SJSA1 (cell line): ENCODE results near the gene HERC4. TPM values are rescaled to one million over a fixed set of nuclear protein-coding genes. Genes with fewer than 3 reads are reported as not detected.
A peak's percentile ranks its signal among the peaks of the same experiment; 100 is the strongest.
"Not testable (repeated sequence)": the region's sequence is repeated elsewhere in the genome, so short reads cannot be mapped to it uniquely, and the experiment has no call there.

Source experiments
- DNase-seq, 2 experiments: peaks; one replicate each; pipeline ENCODE4 v3.0.0-alpha.2; 2015 to 2020; ENCODE audit warnings: low spot score in 2 of 2, low read depth in 1 of 2
- H3K27ac ChIP-seq: fragments of 250-450 bp; sonication (Bioruptor Pico); 2 replicates; pipeline ENCODE4 v1.5.1; 2020; ENCODE audit warnings: mild to moderate bottlenecking, moderate library complexity
- H3K27me3 ChIP-seq: fragments of 250-450 bp; sonication (Bioruptor Pico); replicated peaks from 2 replicates; pipeline ENCODE4 v1.5.1; 2020; ENCODE audit warnings: mild to moderate bottlenecking, moderate library complexity
- H3K36me3 ChIP-seq: fragments of 250-450 bp; sonication (Bioruptor Pico); 2 replicates; pipeline ENCODE4 v1.5.1; 2020; ENCODE audit warnings: mild to moderate bottlenecking
- H3K4me1 ChIP-seq: fragments of 250-450 bp; sonication (Bioruptor Pico); replicated peaks from 2 replicates; pipeline ENCODE4 v1.6.1; 2021; ENCODE audit warnings: mild to moderate bottlenecking
- H3K4me3 ChIP-seq: fragments of 250-450 bp; sonication (Bioruptor Pico); 2 replicates; pipeline ENCODE4 v1.5.1; 2020; ENCODE audit warnings: mild to moderate bottlenecking
- H3K9me3 ChIP-seq: fragments of 250-450 bp; sonication (Bioruptor Pico); replicated peaks from 2 replicates; pipeline ENCODE4 v1.5.1; 2020; ENCODE audit warnings: mild to moderate bottlenecking
- total RNA-seq: library from RNA; depleted of rRNA; stranded (reverse); fragments of >200 nt; shearing (Covaris generic); gene quantifications from 2 replicates; pipeline ENCODE4 v1.2.3, GENCODE V29; 2014

The HERC4 gene
- total RNA-seq, 1 experiment from 2014 or later: 42.0 TPM

DNA sequence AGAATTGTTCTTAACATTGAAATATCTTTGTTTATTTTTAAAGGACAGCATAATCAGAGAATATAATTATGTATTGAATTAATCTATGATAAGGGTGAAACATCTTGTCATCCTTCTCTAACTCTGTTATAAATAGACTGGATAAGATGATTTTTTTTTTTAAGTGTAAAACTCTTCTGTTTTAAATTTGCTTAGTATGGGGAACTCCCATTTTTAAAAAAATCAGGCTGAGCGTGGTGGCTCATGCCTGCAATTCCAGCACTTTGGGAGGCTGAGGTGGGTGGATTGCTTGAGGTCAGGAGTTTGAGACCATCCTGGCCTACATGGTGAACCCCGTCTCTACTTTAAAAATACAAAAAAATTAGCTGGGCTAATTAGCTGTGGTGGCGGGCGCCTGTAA, 9.4 kb upstream of the HERC4 start:
- Histone ChIP-seq H3K4me3 (no peak overlapping the region), H3K27me3 (no peaks in the 10 kb centered on the region), H3K9me3 (no peaks in the 10 kb centered on the region), H3K36me3 (no peaks in the 10 kb centered on the region), H3K4me1 (peaks cover 63% of the 10 kb centered on the region), H3K27ac (peak overlapping the region; percentile 24; the same call in 1 of the 2 replicates)
- no peak for DNase-seq

DNA sequence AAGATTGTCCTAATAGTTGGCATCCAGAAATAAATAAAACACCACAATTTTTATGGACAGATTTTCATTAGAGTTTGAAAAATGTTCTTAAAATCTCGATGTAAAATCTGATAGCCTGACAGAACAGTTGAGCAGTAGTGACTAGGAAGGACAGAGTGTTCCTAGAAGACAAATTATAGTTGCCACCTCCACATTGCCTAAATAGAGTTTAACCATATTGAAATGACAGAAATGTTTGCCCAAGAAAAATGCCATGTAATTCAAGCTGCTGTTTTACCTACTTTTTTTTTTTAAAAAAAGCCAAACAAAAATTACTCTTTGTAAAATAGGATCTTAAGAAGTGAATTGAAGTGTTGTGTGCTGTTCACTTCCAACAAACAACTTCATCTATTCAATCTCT, 8.9 kb upstream of the HERC4 start:
- Histone ChIP-seq H3K4me1 (peaks cover 58% of the 10 kb centered on the region), H3K36me3 (no peaks in the 10 kb centered on the region), H3K27ac (peak overlapping the region; percentile 24; the same call in 1 of the 2 replicates), H3K9me3 (no peaks in the 10 kb centered on the region), H3K4me3 (no peak overlapping the region), H3K27me3 (no peaks in the 10 kb centered on the region)
- no peak for DNase-seq

DNA sequence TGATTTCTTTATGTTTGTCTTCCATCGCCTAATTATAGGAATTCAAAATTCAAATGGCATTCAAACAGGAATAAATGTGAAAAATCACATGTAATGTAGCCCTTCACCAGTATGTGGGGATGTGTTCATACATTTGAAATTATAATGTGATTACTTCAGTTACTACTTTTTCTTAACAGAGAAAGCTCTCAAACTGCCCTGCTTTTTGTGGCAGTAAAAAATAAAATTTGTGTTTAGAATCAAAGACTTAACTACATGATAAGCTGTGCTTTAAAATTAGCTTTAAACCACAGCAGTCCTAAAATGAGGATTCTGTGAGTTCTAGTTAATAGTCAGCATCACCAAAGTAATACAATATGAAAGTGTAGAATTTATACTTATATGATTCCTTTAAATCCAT, 7.8 kb upstream of the HERC4 start:
- Histone ChIP-seq H3K4me3 (no peak overlapping the region), H3K36me3 (no peaks in the 10 kb centered on the region), H3K27ac (0 out of 2 replicates have a peak overlapping the region, but pooled peaks have one; percentile 3), H3K27me3 (no peaks in the 10 kb centered on the region), H3K4me1 (peaks cover 47% of the 10 kb centered on the region), H3K9me3 (no peaks in the 10 kb centered on the region)
- DNase-seq: peak in 1 of 2 experiments; percentile 55

DNA sequence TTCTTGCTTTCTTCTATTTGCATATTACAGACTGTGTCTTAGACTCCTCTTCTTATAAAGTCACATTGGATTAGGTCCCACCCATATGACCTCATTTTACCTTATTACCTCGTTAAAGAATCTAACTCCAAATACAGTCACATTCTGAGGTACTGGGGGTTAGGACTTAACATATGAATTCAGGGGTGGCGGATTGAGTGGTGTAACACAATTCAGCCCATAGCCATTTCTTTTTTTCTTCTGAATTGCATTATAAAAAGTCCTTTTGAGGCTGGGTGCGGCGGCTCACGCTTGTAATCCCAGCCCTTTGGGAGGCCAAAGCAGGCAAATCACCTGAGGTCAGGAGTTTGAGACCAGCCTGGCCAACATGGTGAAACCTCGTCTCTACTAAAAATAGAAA, 6.8 kb upstream of the HERC4 start:
- Histone ChIP-seq H3K27me3 (no peaks in the 10 kb centered on the region), H3K27ac (no peak overlapping the region), H3K4me3 (no peak overlapping the region), H3K9me3 (no peaks in the 10 kb centered on the region), H3K36me3 (no peaks in the 10 kb centered on the region), H3K4me1 (peaks cover 38% of the 10 kb centered on the region)
- DNase-seq: no peak

DNA sequence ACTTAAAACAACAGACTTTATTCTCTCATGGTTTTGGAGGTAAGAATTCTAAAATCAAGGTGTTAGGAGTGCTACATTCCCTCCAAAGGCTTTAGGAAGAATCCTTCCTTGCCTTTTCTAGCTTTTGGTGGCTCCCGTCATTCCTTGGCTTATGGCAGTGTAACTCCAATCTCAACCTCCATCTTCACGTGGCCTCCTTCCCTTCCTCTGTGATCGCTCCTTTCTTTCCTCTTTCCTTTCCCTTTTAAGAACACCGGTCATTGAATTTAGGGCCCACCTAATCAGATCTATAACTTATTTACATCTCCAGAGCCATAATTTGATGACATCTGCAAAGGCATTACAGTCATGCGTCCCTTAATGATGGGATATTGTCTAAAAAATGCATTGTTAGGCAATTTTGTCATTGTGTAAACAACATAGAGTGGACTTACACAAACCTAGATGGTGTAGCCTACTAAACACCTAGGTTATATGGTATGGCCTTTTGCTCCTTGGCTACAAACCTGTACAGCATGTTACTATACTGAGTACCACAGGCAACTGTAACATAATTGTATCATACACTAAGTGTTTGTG, 5.9 kb upstream of the HERC4 start:
- no peak overlapping the region for H3K27ac ChIP-seq
- H3K27me3 ChIP-seq: no peaks in the 10 kb centered on the region
- H3K4me3 ChIP-seq: no peak overlapping the region
- H3K36me3 ChIP-seq: no peaks in the 10 kb centered on the region
- no peak for DNase-seq
- peaks cover 28% of the 10 kb centered on the region for H3K4me1 ChIP-seq
- H3K9me3 ChIP-seq: no peaks in the 10 kb centered on the region

DNA sequence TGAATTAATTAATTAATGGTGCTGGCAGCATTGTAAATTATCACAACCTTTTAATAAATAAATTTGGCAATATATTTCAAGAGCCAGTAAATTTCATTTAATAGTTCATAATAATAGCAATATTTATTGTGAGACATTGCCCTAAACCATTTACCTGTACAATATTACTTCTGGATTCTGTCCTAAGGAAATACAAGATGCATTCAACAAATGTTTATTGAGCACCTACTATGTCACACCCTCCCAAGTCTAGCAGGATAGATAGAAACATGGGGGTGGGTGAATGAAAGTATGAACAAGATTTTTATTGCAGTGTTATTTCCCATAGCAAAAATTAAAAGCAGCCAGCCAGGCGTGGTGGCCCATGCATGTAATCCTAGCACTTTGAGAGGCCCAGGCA, 4.4 kb upstream of the HERC4 start:
- Histone ChIP-seq H3K4me1 (peaks cover 21% of the 10 kb centered on the region), H3K4me3 (no peak overlapping the region), H3K9me3 (no peaks in the 10 kb centered on the region), H3K36me3 (peaks cover 5% of the 10 kb centered on the region), H3K27me3 (no peaks in the 10 kb centered on the region), H3K27ac (no peak overlapping the region)
- no peak for DNase-seq

DNA sequence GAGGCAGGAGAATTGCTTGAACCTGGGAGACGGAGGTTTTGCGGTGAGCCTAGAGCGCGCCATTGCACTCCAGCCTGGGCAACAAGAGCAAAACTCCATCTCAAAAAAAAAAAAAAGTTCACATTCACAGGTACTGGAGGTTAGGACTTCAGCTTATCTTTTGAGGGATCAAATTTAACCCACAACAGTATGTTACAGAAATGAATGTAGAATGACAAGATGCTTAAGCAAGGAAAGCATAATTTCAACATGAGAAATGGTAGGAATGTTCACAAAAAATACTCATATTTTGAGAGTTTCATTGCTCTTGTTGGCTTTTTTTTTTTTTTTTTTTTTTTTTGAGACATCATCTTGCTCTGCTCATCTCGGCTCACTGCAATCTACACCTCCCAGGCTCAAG, 1.9 kb upstream of the HERC4 start:
- no peak overlapping the region for H3K27ac ChIP-seq
- peaks cover 12% of the 10 kb centered on the region for H3K4me1 ChIP-seq
- H3K9me3 ChIP-seq: no peaks in the 10 kb centered on the region
- H3K4me3 ChIP-seq: no peak overlapping the region
- DNase-seq: no peak
- peaks cover 12% of the 10 kb centered on the region for H3K36me3 ChIP-seq
- H3K27me3 ChIP-seq: no peaks in the 10 kb centered on the region

DNA sequence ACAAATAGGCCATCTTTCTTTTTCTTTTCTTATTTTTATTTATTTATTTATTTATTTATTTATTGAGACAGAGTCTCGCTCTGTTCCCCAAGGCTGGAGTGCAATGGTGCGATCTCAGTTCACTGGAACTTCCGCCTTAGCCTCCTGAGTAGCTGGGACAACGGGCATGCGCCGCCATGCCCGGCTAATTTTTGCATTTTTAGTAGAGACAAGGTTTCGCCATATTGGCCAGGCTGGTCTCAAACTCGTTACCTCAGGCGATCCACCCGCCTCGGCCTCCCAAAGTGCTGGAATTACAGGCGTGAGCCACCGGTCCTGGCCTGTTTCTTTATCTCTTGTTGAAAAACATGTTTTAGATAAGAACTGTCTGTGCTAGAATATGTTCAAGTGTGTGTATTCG, 998 bp upstream of the HERC4 start:
- DNase-seq, H3K9me3 ChIP-seq: not testable (repeated sequence)

DNA sequence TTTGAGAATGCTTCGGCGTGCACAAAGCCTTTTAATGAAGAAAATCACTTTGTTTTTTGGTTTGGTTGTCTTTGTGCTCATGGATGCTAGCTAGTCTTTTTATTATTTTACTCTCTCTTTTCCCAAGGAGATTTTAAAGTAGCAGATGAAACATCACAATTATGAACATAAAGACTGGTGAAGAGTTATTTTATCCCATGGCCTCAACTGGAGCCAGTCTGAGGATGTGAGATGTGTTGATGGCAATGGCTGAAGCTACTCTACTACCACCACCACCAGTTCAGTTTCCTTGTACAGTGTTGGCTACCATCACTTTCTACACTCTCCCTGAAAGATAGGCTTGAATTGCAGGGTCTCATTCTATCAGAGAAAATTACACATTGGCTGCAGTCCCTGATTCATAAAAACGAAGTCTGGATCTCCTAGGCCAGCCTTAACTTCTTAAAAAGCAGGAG, 494 bp upstream of the HERC4 start:
- peak overlapping the region; percentile 94 for H3K4me3 ChIP-seq
- H3K27ac ChIP-seq: peak overlapping the region; percentile 45
- H3K9me3 ChIP-seq: no peaks in the 10 kb centered on the region

More for the DNA sequence above, 998 bp upstream of the HERC4 start:
- not testable (repeated sequence) for H3K27me3 ChIP-seq, H3K27ac ChIP-seq, H3K4me3 ChIP-seq
- peaks cover 12% of the 10 kb centered on the region for H3K4me1 ChIP-seq
- peaks cover 21% of the 10 kb centered on the region for H3K36me3 ChIP-seq

DNA sequence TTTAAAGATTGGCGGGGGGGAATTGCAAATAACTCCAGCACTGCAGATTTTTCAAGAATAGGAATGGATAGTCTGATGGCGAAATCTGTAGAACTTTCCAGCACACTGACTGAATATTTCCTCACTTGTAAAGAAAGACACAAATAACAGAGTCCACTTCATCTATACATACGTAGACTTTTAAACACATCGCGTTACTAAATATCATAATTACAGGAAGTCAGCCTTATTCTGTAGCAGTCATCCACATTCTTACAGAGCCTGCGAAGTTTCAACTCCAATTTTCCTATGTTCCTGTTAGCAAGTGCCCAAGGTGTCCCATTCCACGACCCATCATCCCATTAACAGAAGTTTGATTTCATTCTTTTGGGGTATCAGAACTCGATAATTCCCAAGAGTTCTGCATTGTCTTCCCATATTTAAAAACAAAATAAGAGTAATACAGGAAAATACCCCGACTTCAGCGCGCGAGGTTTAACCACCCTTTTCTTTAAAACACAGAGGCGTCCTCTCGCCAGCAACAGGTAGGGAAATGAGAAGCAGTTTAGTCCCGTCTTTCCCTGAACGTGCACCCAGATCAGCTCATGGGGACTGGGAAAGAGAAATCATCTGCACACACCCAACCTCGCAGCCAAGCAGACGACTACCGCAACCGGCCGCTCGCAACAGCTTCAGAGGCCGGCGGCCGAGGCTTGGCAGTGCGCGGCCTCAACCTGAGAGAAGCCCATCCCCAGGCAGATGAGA, 880 bp downstream of the HERC4 start:
- Histone ChIP-seq H3K36me3 (peaks cover 37% of the 10 kb centered on the region), H3K27ac (peak overlapping the region; percentile 90), H3K4me3 (peak overlapping the region; percentile 94), H3K9me3 (no peaks in the 10 kb centered on the region), H3K27me3 (no peaks in the 10 kb centered on the region), H3K4me1 (peaks cover 12% of the 10 kb centered on the region)
- no peak for DNase-seq

More for the DNA sequence above, 494 bp upstream of the HERC4 start:
- no peaks in the 10 kb centered on the region for H3K27me3 ChIP-seq
- H3K4me1 ChIP-seq: peaks cover 12% of the 10 kb centered on the region
- no peak for DNase-seq
- peaks cover 26% of the 10 kb centered on the region for H3K36me3 ChIP-seq

DNA sequence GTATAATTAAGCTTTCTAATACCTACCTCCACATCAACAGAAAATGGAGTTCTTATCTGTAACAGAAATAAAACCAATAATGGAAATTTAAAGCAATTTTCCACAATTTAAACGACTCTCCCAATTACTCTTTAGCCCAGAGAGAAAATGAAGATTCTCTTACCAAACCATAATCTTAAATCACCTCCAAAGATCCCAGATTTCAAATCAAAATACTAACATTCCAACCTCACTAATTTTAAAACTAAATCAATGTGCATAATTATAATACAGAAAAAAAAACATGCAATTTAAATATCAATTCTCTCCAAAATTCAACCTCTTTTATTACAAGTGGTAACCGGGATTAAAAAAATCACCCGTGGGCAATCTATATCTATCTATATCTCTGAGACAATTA, 1.5 kb downstream of the HERC4 start:
- H3K4me3 ChIP-seq: peak overlapping the region; percentile 94
- no peaks in the 10 kb centered on the region for H3K9me3 ChIP-seq
- no peak for DNase-seq
- H3K4me1 ChIP-seq: peaks cover 12% of the 10 kb centered on the region
- no peaks in the 10 kb centered on the region for H3K27me3 ChIP-seq
- peaks cover 39% of the 10 kb centered on the region for H3K36me3 ChIP-seq
- H3K27ac ChIP-seq: no peak overlapping the region

DNA sequence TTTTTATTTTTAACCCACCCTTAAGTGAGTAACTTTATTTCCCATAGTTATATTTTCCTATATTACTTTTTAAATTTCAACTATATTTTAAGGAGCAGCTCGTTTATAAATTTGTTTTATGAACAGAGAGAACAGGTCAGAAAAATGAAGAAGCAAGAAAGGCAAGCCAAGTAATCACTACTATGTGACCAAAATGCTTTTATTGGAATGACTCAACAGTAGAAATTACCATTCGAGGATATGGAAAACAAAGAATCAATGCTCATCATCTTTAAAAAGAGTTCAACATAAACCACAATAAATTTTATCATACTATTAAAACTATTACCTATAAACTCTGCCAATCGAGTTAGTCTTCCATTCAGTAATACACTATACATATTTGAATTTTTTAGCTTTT, 7.6 kb downstream of the HERC4 start:
- DNase-seq: no peak
- H3K4me3 ChIP-seq: no peak overlapping the region
- no peak overlapping the region for H3K27ac ChIP-seq
- peaks cover 48% of the 10 kb centered on the region for H3K36me3 ChIP-seq
- no peaks in the 10 kb centered on the region for H3K27me3 ChIP-seq
- H3K4me1 ChIP-seq: 0 out of 2 replicates have a peak, but pooled peaks cover 1% of the 10 kb centered on the region
- no peaks in the 10 kb centered on the region for H3K9me3 ChIP-seq

DNA sequence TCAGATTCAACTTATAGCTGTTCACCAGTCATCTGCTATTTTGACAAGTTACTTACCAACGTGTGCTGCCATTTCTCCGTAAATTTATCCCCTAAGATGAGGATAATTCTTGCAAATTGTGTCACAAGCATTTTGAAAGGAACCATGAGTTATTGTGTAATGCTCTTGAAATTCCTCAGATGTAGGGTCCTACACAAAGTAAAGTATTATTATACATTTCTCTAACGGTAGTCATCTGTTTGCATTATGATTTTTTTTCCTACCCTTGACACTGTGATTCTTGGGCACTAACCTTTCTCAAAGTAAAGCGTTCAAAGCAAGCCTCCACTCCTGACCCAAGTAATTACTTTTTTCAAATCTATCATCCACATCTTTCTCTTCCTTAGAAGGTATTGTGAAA, 8.1 kb downstream of the HERC4 start:
- Histone ChIP-seq H3K36me3 (peaks cover 47% of the 10 kb centered on the region), H3K4me1 (no peaks in the 10 kb centered on the region), H3K4me3 (no peak overlapping the region), H3K27ac (no peak overlapping the region), H3K9me3 (no peaks in the 10 kb centered on the region), H3K27me3 (no peaks in the 10 kb centered on the region)
- no peak for DNase-seq

DNA sequence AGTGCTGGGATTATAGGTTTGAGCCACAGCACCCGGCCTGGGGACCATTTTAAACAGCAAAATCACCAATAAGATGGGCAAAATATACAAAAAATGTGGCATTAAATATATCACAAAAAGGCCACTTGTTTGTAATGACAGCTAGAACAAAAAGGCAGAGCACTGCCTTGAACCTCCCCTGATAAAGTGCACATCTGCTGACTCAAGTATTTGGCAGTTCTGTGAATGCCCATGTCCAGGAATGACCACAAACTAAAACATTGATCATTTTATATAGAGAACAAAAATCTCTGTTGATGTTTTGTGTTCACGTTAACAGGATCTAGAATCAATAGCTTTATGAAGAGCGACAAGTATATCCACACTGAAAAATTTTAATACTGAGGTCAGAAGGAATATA, 21.5 kb downstream of the HERC4 start:
- peaks cover 15% of the 10 kb centered on the region for H3K36me3 ChIP-seq
- H3K27me3 ChIP-seq: no peaks in the 10 kb centered on the region
- H3K9me3 ChIP-seq: no peaks in the 10 kb centered on the region
- no peak overlapping the region for H3K4me3 ChIP-seq
- no peak overlapping the region for H3K27ac ChIP-seq
- H3K4me1 ChIP-seq: no peaks in the 10 kb centered on the region
- no peak for DNase-seq
